A673 (cell line): ENCODE measurements around the gene CNIH4. TPM values are rescaled to one million over a fixed set of nuclear protein-coding genes. Genes with fewer than 3 reads are reported as not detected.
"Not testable (repeated sequence)": the region's sequence is repeated elsewhere in the genome, so short reads cannot be mapped to it uniquely, and the experiment has no call there.

Experiments used
- BruUV-seq: library from RNA; stranded (reverse); fragments of 400-500 nt; replicated peaks from 2 replicates; lab custom pipeline; 2021; lab: Mats Ljungman, UMichigan
- CTCF ChIA-PET: fragments of 300-600 bp; sonication (Branson Sonifier 250); formaldehyde crosslinking; loops from one replicate; lab custom pipeline; 2022; ENCODE audit warnings: antibody characterized with exemption; lab: Charles Lee
- POLR2A ChIA-PET: fragments of 300-600 bp; sonication (Branson Sonifier 250); formaldehyde crosslinking; loops from one replicate; lab custom pipeline; 2022; ENCODE audit warnings: antibody characterized with exemption; ENCODE audit not compliant: low non-redundant PET; lab: Charles Lee
- DNase-seq: peaks from one replicate; pipeline ENCODE4 v3.0.0-alpha.2; 2015; ENCODE audit warnings: low spot score
- H3K27ac ChIP-seq: fragments of 200-600 bp; sonication (generic); 2 replicates; pipeline ENCODE4 v1.5.1; 2016; ENCODE audit warnings: mixed run types, low read depth, mild to moderate bottlenecking, mixed read lengths, antibody characterized with exemption, low read length; ENCODE audit not compliant: poor library complexity, severe bottlenecking
- H3K27me3 ChIP-seq: fragments of 200-600 bp; sonication (generic); replicated peaks from 2 replicates; pipeline ENCODE4 v1.6.1; 2017; ENCODE audit warnings: mixed run types, low read depth, mild to moderate bottlenecking, mixed read lengths, antibody characterized with exemption, low read length; ENCODE audit not compliant: insufficient read depth, poor library complexity
- H3K36me3 ChIP-seq: fragments of 200-600 bp; sonication (generic); 2 replicates; pipeline ENCODE4 v1.6.1; 2016; ENCODE audit warnings: mixed run types, mild to moderate bottlenecking, mixed read lengths, antibody characterized with exemption, low read length; ENCODE audit not compliant: insufficient read depth, poor library complexity, severe bottlenecking
- H3K4me1 ChIP-seq: fragments of 200-600 bp; sonication (generic); 2 replicates; pipeline ENCODE4 v1.6.1; 2017; ENCODE audit warnings: mixed run types, mild to moderate bottlenecking, mixed read lengths, antibody characterized with exemption, low read length; ENCODE audit not compliant: insufficient read depth, poor library complexity, severe bottlenecking
- H3K4me3 ChIP-seq: fragments of 200-600 bp; sonication (generic); 2 replicates; pipeline ENCODE4 v1.5.1; 2016; ENCODE audit warnings: low read depth, mixed run types, mild to moderate bottlenecking, mixed read lengths, low read length; ENCODE audit not compliant: poor library complexity, severe bottlenecking
- H3K9me3 ChIP-seq: fragments of 200-600 bp; sonication (generic); 2 replicates; pipeline ENCODE4 v1.6.1; 2016; ENCODE audit warnings: mixed run types, low read depth, mild to moderate bottlenecking, mixed read lengths, antibody characterized with exemption, low read length; ENCODE audit not compliant: poor library complexity, severe bottlenecking
- CTCF ChIP-seq: fragments of 300-800, 200-600 bp; sonication (generic); conservative IDR thresholded peaks from 2 replicates; pipeline ENCODE4 v1.5.1; 2017; ENCODE audit warnings: low read depth, mild to moderate bottlenecking, antibody characterized with exemption, low read length, moderate library complexity, mixed read lengths
- EZH2 ChIP-seq: fragments of 200-600 bp; sonication (generic); IDR thresholded peaks from 2 replicates; pipeline ENCODE4 v1.6.1; 2017; ENCODE audit warnings: borderline replicate concordance, low read depth, mild to moderate bottlenecking, mixed read lengths, antibody characterized with exemption, low read length; ENCODE audit not compliant: poor library complexity, severe bottlenecking
- intact Hi-C: fragments of 100-400 bp; cut with micrococcal nuclease; formaldehyde crosslinking; loops from one replicate; pipeline ENCODE4 v1.10.0; 2022; ENCODE audit not compliant: unreplicated experiment
- total RNA-seq: library from RNA; stranded (reverse); gene quantifications from 2 replicates; pipeline ENCODE4 v1.2.3, GENCODE V29; 2021

Gene CNIH4
- total RNA-seq, 1 experiment from 2014 or later = 79.9 TPM

- POLR2A ChIA-PET = no interaction called here
- intact Hi-C loops = no loop called here
- no peaks in the 10 kb centered on the region for H3K36me3 ChIP-seq
- H3K27me3 ChIP-seq = no peaks in the 10 kb centered on the region
- no peaks in the 10 kb centered on the region for H3K4me1 ChIP-seq
- no peak overlapping the region for H3K4me3 ChIP-seq
- BruUV-seq = no TSS peak
- peaks cover 19% of the 10 kb centered on the region for H3K9me3 ChIP-seq
- H3K27ac ChIP-seq = no peak overlapping the region
- DNase-seq = no peak
- TF ChIP-seq EZH2 = no peak
- no peak for TF ChIP-seq CTCF
- CTCF ChIA-PET = no interaction called here
Measured at GRCh38 chr1:224348137-224348536, 8.5 kb upstream of the CNIH4 start.

GRCh38 chr1:224349716-224350115, 7.0 kb upstream of the CNIH4 start:
- H3K9me3 ChIP-seq, BruUV-seq, DNase-seq, CTCF ChIA-PET, POLR2A ChIA-PET, H3K27me3 ChIP-seq, H3K27ac ChIP-seq, intact Hi-C loops, H3K4me3 ChIP-seq, H3K36me3 ChIP-seq, H3K4me1 ChIP-seq: not testable (repeated sequence)

GRCh38 chr1:224352436-224353085, 4.1 kb upstream of the CNIH4 start:
- POLR2A ChIA-PET = interaction anchor here (0.6 kb wide), 1 partner anchor 1756 kb away, joined by 11 read pairs; no protein-coding TSS in a partner anchor
- CTCF ChIA-PET, BruUV-seq, intact Hi-C loops, H3K9me3 ChIP-seq, H3K27me3 ChIP-seq, H3K36me3 ChIP-seq, H3K27ac ChIP-seq, DNase-seq, H3K4me1 ChIP-seq, H3K4me3 ChIP-seq: not testable (repeated sequence)

- no TSS peak for BruUV-seq
- TF ChIP-seq EZH2 = no peak
- DNase-seq = no peak
- ChIA-PET CTCF (no interaction called here), POLR2A (no interaction called here)
- Histone ChIP-seq H3K4me3 (no peak overlapping the region), H3K27me3 (no peaks in the 10 kb centered on the region), H3K9me3 (no peaks in the 10 kb centered on the region), H3K36me3 (no peaks in the 10 kb centered on the region), H3K27ac (no peak overlapping the region), H3K4me1 (peaks cover 5% of the 10 kb centered on the region)
- intact Hi-C loops = no loop called here
Measured at GRCh38 chr1:224353975-224354925, 2.4 kb upstream of the CNIH4 start.
